Upper lobe of left lung (tissue), 6 donors: ENCODE measurements around the gene PHETA1. TPM values are rescaled to one million over a fixed set of nuclear protein-coding genes. Genes with fewer than 3 reads are reported as not detected.

Experiments used
- ATAC-seq, 2 donors: fragments of 200-7000 bp; cut with Tn5 transposase; one replicate each; pipeline ENCODE4 v1.9.1; 2022; ENCODE audit warnings: mild to moderate bottlenecking in 2 of 2, moderate library complexity in 2 of 2; ENCODE audit not compliant: low FRiP score in 2 of 2
- DNase-seq, 2 donors: peaks; one replicate each; pipeline ENCODE4 v3.0.0-alpha.2; 2019 to 2020
- H3K27ac ChIP-seq, 4 donors: fragments of 200-600 bp; sonication (generic); one replicate each; pipeline ENCODE4 v1.5.1; 2016 to 2019
- H3K27me3 ChIP-seq, 4 donors: fragments of 200-600 bp; sonication (generic); one replicate each; pipeline ENCODE4 v1.5.1; 2017 to 2019
- H3K36me3 ChIP-seq, 4 donors: fragments of 200-600 bp; sonication (generic); one replicate each; pipeline ENCODE4 v1.5.1; 2016 to 2019
- H3K4me1 ChIP-seq, 4 donors: fragments of 200-600 bp; sonication (generic); one replicate each; pipeline ENCODE4 v1.5.1; 2018 to 2019
- H3K4me3 ChIP-seq, 4 donors: fragments of 200-600 bp; sonication (generic); one replicate each; pipeline ENCODE4 v1.5.1; 2017 to 2019; ENCODE audit warnings: mild to moderate bottlenecking in 2 of 4, moderate library complexity in 1 of 4
- H3K9me3 ChIP-seq, 4 donors: fragments of 200-600 bp; sonication (generic); one replicate each; pipeline ENCODE4 v1.5.1; 2018 to 2019
- POLR2A ChIP-seq, 4 donors: fragments of 450-650 bp; IDR thresholded peaks; one replicate each; pipeline ENCODE4 v1.5.1; 2016 to 2017; ENCODE audit warnings: antibody characterized with exemption in 4 of 4, mild to moderate bottlenecking in 2 of 4
- POLR2AphosphoS5 ChIP-seq, 2 donors: sonication (generic); formaldehyde crosslinking; IDR thresholded peaks; one replicate each; pipeline ENCODE4 v1.5.1; 2017; ENCODE audit warnings: antibody characterized with exemption in 2 of 2
- WGBS, 2 donors: methylation state at CpG; one replicate each; pipeline ENCODE4 v1.1.5; 2017 to 2018; 5-methylcytosine and 5-hydroxymethylcytosine counted together
- small RNA-seq, 4 donors: library from RNA; depleted of rRNA; stranded (forward); fragments of <200 nt; gene quantifications; one replicate each; pipeline ENCODE3, GENCODE V24; 2016
- total RNA-seq, 6 donors: library from RNA; depleted of rRNA in 4 of 6; stranded (reverse); fragments of >200 nt in 4 of 6; gene quantifications; one replicate each; pipeline versions ENCODE4 v1.1.0 to v1.2.1, GENCODE V29; 2016 to 2021
- TF ChIP-seq, protein P1 (sequence below), 6 experiments: fragments of 450-650 bp in 4 of 6; fragments of 200-600 bp in 2 of 6; sonication (generic) in 2 of 6; IDR thresholded peaks; one replicate each; pipeline ENCODE4 v1.5.1; 2016 to 2019; ENCODE audit warnings: antibody characterized with exemption in 6 of 6
- donor health status: DM: no; HTN: no; CAD: no; lungs with moderate emphysema.
- donor health status: DM: no; HTN: yes; CAD: no; lungs with severe emphysema.

PHETA1 gene
- total RNA-seq, 6 donors from 2014 or later, result 9.1 to 24.6 (median 21.2) TPM

DNA sequence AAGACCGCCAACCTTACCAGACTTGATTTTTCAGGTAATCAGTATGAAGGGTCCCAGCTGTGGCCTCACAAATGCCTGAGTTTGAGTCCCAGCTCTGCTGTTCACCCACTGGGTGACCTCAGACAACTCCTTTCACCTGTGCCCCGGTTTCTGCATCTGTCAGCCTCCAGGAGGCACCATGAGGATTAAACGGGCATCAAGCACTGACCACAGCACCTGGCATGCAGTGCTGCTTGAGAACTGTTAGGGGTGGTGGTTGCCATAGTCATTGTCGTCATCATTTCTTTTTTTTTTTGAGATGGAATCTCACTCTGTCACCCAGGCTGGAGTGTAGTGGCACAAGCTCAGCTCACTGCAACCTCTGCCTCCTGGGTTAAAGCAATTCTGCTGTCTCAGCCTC, 57.9 kb downstream of the PHETA1 start:
- Histone ChIP-seq H3K4me3 (no peak overlapping the region), H3K36me3 (no peaks in the 10 kb centered on the region), H3K4me1 (peaks cover 0 to 3% (median 0%) of the 10 kb centered on the region in 4 donors), H3K9me3 (peaks cover 0 to 9% (median 5%) of the 10 kb centered on the region in 4 donors), H3K27ac (no peak overlapping the region), H3K27me3 (no peaks in the 10 kb centered on the region)
- DNase-seq, result no peak
- no peak for ATAC-seq
- WGBS, 2 donors, result 43 to 66% methylated on average over 1 to 4 of the region's 4 CpGs
- TF ChIP-seq POLR2AphosphoS5 (IDR thresholded peaks at IDR 0.05) (no peak), POLR2A (IDR thresholded peaks at IDR 0.05) (no peak)
- TF ChIP-seq, protein P1, sequence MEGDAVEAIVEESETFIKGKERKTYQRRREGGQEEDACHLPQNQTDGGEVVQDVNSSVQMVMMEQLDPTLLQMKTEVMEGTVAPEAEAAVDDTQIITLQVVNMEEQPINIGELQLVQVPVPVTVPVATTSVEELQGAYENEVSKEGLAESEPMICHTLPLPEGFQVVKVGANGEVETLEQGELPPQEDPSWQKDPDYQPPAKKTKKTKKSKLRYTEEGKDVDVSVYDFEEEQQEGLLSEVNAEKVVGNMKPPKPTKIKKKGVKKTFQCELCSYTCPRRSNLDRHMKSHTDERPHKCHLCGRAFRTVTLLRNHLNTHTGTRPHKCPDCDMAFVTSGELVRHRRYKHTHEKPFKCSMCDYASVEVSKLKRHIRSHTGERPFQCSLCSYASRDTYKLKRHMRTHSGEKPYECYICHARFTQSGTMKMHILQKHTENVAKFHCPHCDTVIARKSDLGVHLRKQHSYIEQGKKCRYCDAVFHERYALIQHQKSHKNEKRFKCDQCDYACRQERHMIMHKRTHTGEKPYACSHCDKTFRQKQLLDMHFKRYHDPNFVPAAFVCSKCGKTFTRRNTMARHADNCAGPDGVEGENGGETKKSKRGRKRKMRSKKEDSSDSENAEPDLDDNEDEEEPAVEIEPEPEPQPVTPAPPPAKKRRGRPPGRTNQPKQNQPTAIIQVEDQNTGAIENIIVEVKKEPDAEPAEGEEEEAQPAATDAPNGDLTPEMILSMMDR (IDR thresholded peaks at IDR 0.05), result no peak

Small RNA genes within 50 kb of the gene (small RNA-seq; reads per million reads assigned to genes)
- 0 reads per million in 4 donors for gene RNA5SP373

Other genes starting within 250 kb of the PHETA1 start
- gene SH2B3, start 36.8 kb upstream of the PHETA1 start, total RNA-seq, result 100 to 1,000 TPM in 1 of 6 donors, 10 to 100 TPM in 5; 24.8 to 128 (median 52.5) TPM
- gene ATXN2, start 230.2 kb upstream of the PHETA1 start, total RNA-seq, result 100 to 1,000 TPM in 2 of 6 donors, 10 to 100 TPM in 4; 50.7 to 189 (median 75.2) TPM